ENCODE results near the gene ASPHD1.
"Not testable (repeated sequence)": the region's sequence is repeated elsewhere in the genome, so short reads cannot be mapped to it uniquely, and the experiment has no call there.

The ASPHD1 gene

GRCh38 chr16:29907973-29908372, 7.7 kb downstream of the ASPHD1 start:
- DNase-seq = no peak
- H3K27me3 Mint-ChIP-seq = no peaks in the 10 kb centered on the region
- CTCF ChIA-PET = no interaction called here
- no peak overlapping the region for H3K4me3 Mint-ChIP-seq
- no peak overlapping the region for H3K27ac Mint-ChIP-seq
- peaks cover 4% of the 10 kb centered on the region for H3K4me1 Mint-ChIP-seq
- no peaks in the 10 kb centered on the region for H3K36me3 Mint-ChIP-seq
- H3K9me3 Mint-ChIP-seq = no peaks in the 10 kb centered on the region

GRCh38 chr16:29908719-29909220, 8.5 kb downstream of the ASPHD1 start:
- H3K4me3 Mint-ChIP-seq = no peak overlapping the region
- H3K27me3 Mint-ChIP-seq = no peaks in the 10 kb centered on the region
- CTCF ChIA-PET = interaction anchor here (1.1 to 1.4 kb wide), 2 partner anchors 9 to 53 kb away, joined by 3 read pairs; partner anchors contain the start of gene TMEM219
- no peaks in the 10 kb centered on the region for H3K4me1 Mint-ChIP-seq
- DNase-seq = no peak
- H3K9me3 Mint-ChIP-seq = no peaks in the 10 kb centered on the region
- H3K36me3 Mint-ChIP-seq = peaks cover 2% of the 10 kb centered on the region
- no peak overlapping the region for H3K27ac Mint-ChIP-seq

DNA sequence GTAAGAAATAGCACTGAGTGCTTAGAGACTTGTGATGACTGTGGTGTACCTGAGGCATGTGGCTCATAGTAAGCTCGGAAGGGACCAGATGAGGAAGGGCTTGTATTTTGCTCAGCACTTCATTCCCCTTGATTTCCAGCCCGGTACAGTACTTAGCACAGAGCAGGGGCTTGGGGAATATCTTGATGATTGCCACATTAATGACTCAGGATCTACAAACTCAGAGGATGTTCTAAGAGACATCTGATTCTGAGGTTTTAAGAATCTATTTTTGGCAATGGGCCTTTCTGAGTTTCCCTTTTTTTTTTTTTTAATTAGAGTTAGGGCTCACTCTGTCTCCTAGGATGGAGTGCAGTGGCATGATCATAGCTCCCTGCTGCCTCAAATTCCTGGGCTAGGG, 9.1 kb downstream of the ASPHD1 start:
- Mint-ChIP-seq H3K4me1 (no peaks in the 10 kb centered on the region), H3K27me3 (no peaks in the 10 kb centered on the region), H3K4me3 (no peak overlapping the region), H3K36me3 (peaks cover 2% of the 10 kb centered on the region), H3K27ac (no peak overlapping the region), H3K9me3 (no peaks in the 10 kb centered on the region)
- CTCF ChIA-PET = interaction anchor here (1.1 to 1.4 kb wide), 2 partner anchors 9 to 53 kb away, joined by 3 read pairs; partner anchors contain the start of gene TMEM219
- no peak for DNase-seq

DNA sequence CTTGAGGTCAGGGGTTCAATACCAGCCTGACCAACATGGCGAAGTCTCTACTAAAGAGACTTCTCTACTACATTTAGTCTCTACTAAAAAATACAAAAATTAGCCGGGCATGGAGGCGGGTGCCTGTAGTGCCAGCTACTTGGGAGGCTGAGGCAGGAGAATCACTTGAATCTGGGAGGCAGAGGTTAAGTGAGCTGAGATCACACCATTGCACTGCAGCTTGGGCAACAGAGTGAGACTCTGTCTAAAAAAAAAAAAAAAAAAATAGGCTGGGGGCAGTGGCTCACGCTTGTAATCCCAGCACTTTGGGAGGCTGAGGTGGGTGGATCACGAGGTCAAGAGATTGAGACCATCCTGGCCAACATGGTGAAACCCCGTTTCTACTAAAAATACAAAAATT, 9.6 kb downstream of the ASPHD1 start:
- not testable (repeated sequence) for H3K4me1 Mint-ChIP-seq, H3K27me3 Mint-ChIP-seq, H3K9me3 Mint-ChIP-seq, DNase-seq, H3K36me3 Mint-ChIP-seq, H3K4me3 Mint-ChIP-seq, H3K27ac Mint-ChIP-seq
- CTCF ChIA-PET = interaction anchor here (1.1 to 1.4 kb wide), 2 partner anchors 8 to 52 kb away, joined by 3 read pairs; partner anchors contain the start of gene TMEM219

GRCh38 chr16:29910819-29911675, 10.8 kb downstream of the ASPHD1 start:
- CTCF ChIA-PET = interaction anchor here (0.6 kb wide), 1 partner anchor 22 kb away, joined by 3 read pairs; no protein-coding TSS in a partner anchor
- Mint-ChIP-seq H3K27ac (no peak overlapping the region), H3K4me1 (no peaks in the 10 kb centered on the region)

DNA sequence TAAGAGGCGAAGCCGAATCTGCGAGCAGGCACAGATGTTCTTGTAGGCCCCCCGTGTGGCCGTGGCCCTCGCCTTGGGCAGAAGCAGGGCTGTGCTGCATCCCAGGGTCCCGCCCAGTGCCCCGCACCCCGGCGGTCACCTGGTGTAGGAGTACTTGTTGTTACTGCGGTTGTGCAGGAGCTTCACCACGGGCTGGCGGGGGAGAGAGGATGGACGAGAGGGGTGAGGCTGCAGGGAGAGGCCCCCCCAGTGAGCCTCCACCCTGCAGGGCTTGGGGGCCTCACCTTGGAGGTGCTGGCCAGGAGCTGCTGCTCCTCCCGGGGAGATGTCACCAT, 11.4 kb downstream of the ASPHD1 start:
- H3K9me3 Mint-ChIP-seq = no peaks in the 10 kb centered on the region
- no peaks in the 10 kb centered on the region for H3K4me1 Mint-ChIP-seq
- H3K36me3 Mint-ChIP-seq = peaks cover 2% of the 10 kb centered on the region
- H3K4me3 Mint-ChIP-seq = no peak overlapping the region
- no peak overlapping the region for H3K27ac Mint-ChIP-seq
- H3K27me3 Mint-ChIP-seq = no peaks in the 10 kb centered on the region
- no peak for DNase-seq
- CTCF ChIA-PET = interaction anchor here (0.9 kb wide), 1 partner anchor 9 kb away, joined by 3 read pairs; no protein-coding TSS in a partner anchor

More at GRCh38 chr16:29910819-29911675, 10.8 kb downstream of the ASPHD1 start:
- Mint-ChIP-seq H3K4me3 (no peak overlapping the region), H3K27me3 (no peaks in the 10 kb centered on the region), H3K36me3 (peaks cover 2% of the 10 kb centered on the region), H3K9me3 (no peaks in the 10 kb centered on the region)
- DNase-seq = no peak

DNA sequence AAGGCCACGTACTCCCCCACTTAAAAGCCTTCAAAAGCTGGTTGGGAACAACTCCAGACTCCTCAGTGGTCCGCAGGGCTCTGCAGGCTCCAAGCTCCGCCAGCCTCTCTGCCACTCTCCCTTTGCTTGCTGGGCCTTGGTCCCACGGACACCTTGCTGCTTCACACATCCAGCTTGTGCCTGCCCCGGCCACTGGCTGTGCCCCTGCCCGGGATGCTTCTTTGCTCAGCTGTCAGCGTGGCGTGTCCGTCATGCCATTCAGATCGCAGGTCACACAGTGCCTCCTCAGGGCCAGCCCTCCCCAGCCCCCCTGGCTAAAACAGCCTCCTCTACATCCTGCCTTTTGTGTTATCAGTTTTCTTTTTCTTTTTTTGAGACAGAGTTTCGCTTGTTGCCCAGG, 11.8 kb downstream of the ASPHD1 start:
- Mint-ChIP-seq H3K9me3 (no peaks in the 10 kb centered on the region), H3K27ac (no peak overlapping the region), H3K36me3 (peaks cover 2% of the 10 kb centered on the region), H3K4me1 (no peaks in the 10 kb centered on the region), H3K4me3 (no peak overlapping the region), H3K27me3 (no peaks in the 10 kb centered on the region)
- CTCF ChIA-PET = interaction anchor here (0.6 to 0.9 kb wide), 2 partner anchors 9 to 235 kb away, joined by 3 read pairs; no protein-coding TSS in a partner anchor
- no peak for DNase-seq

GRCh38 chr16:29913514-29913913, 13.2 kb downstream of the ASPHD1 start:
- H3K4me3 Mint-ChIP-seq = no peak overlapping the region
- H3K4me1 Mint-ChIP-seq = no peaks in the 10 kb centered on the region
- no peak for DNase-seq
- CTCF ChIA-PET = no interaction called here
- no peak overlapping the region for H3K27ac Mint-ChIP-seq
- H3K36me3 Mint-ChIP-seq = peaks cover 6% of the 10 kb centered on the region
- H3K9me3 Mint-ChIP-seq = no peaks in the 10 kb centered on the region
- H3K27me3 Mint-ChIP-seq = no peaks in the 10 kb centered on the region

- Mint-ChIP-seq H3K9me3 (no peaks in the 10 kb centered on the region), H3K27me3 (no peaks in the 10 kb centered on the region), H3K4me1 (no peaks in the 10 kb centered on the region), H3K36me3 (peaks cover 18% of the 10 kb centered on the region), H3K27ac (no peak overlapping the region), H3K4me3 (no peak overlapping the region)
- CTCF ChIA-PET = no interaction called here
- DNase-seq = no peak
Observed at GRCh38 chr16:29915590-29916247, 15.4 kb downstream of the ASPHD1 start.

- CTCF ChIA-PET = interaction anchor here (0.9 kb wide), 1 partner anchor 54 kb away, joined by 3 read pairs; the partner anchor contains the start of gene CDIPT
- no peaks in the 10 kb centered on the region for H3K27me3 Mint-ChIP-seq
- H3K36me3 Mint-ChIP-seq = peaks cover 25% of the 10 kb centered on the region
- H3K4me1 Mint-ChIP-seq = no peaks in the 10 kb centered on the region
- H3K9me3 Mint-ChIP-seq = no peaks in the 10 kb centered on the region
- H3K4me3 Mint-ChIP-seq = no peak overlapping the region
- DNase-seq = no peak
- no peak overlapping the region for H3K27ac Mint-ChIP-seq
Observed at GRCh38 chr16:29916979-29917378, 16.7 kb downstream of the ASPHD1 start.

DNA sequence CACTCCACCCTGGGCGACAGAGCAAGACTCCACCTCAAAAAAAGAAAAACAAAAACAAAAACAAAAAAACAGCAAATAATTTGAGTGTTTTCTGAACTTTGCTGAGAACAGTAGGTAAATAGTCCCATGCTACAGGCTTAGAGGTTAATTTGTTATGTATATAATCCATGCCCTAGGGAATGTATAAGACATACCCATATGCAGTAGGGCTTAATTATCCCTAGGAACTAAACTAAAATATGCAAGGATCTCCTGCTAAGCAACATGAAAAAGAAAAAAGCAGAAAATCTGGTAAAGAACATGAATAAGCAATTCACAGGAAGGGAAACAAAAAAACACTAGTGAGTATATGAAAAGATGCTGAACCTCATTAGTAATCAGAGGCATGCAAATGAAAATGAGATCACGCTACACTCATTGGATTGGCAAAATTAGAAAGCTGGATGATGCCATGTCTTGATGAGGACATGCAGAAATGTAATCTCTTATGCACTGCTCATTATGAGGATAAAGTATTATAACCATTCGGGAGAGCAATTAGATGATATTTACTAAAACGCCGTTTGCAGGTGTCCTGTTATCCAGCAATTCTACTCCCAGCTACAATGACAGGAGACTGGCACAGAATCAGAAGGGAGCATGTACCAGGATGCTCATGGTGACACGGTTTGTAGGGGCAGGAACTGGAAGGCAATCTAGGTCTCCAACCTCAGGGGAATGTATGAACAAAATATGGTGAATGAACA, 20.2 kb downstream of the ASPHD1 start:
- peaks cover 31% of the 10 kb centered on the region for H3K36me3 Mint-ChIP-seq
- H3K9me3 Mint-ChIP-seq = no peaks in the 10 kb centered on the region
- no peak for DNase-seq
- no peak overlapping the region for H3K4me3 Mint-ChIP-seq
- CTCF ChIA-PET = interaction anchor here (0.8 to 0.9 kb wide), 3 partner anchors 8 to 135 kb away, joined by 3 read pairs; no protein-coding TSS in a partner anchor
- no peaks in the 10 kb centered on the region for H3K27me3 Mint-ChIP-seq
- H3K27ac Mint-ChIP-seq = no peak overlapping the region
- H3K4me1 Mint-ChIP-seq = peaks cover 16% of the 10 kb centered on the region

GRCh38 chr16:29921034-29921385, 20.7 kb downstream of the ASPHD1 start:
- no peak for DNase-seq
- H3K27ac Mint-ChIP-seq = no peak overlapping the region
- peaks cover 17% of the 10 kb centered on the region for H3K4me1 Mint-ChIP-seq
- no peaks in the 10 kb centered on the region for H3K27me3 Mint-ChIP-seq
- H3K9me3 Mint-ChIP-seq = no peaks in the 10 kb centered on the region
- H3K4me3 Mint-ChIP-seq = no peak overlapping the region
- CTCF ChIA-PET = interaction anchor here (0.8 to 0.9 kb wide), 3 partner anchors 9 to 134 kb away, joined by 3 read pairs; no protein-coding TSS in a partner anchor
- H3K36me3 Mint-ChIP-seq = peaks cover 31% of the 10 kb centered on the region

DNA sequence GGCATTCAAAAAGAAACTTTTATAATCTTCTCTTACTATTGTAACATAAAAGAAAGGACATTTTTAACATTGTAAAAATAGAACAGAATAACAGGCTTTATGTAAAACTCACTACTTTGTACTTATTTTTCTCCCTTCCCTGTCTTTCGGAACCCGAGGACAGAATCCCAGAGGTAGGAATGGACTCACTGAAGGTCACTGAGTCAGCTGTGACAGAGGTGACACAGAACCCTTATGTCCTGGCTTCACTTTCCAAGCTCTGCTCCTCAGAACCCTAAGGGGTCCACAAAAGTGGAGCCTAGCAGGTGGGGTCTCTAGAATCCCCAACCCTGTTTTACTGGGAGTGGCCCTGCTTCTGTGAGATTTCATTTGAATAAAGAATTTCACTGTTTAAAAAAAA, 22.0 kb downstream of the ASPHD1 start:
- Mint-ChIP-seq H3K4me1 (peaks cover 30% of the 10 kb centered on the region), H3K27ac (no peak overlapping the region), H3K4me3 (no peak overlapping the region), H3K27me3 (no peaks in the 10 kb centered on the region), H3K36me3 (peaks cover 31% of the 10 kb centered on the region), H3K9me3 (no peaks in the 10 kb centered on the region)
- no peak for DNase-seq
- CTCF ChIA-PET = no interaction called here

DNA sequence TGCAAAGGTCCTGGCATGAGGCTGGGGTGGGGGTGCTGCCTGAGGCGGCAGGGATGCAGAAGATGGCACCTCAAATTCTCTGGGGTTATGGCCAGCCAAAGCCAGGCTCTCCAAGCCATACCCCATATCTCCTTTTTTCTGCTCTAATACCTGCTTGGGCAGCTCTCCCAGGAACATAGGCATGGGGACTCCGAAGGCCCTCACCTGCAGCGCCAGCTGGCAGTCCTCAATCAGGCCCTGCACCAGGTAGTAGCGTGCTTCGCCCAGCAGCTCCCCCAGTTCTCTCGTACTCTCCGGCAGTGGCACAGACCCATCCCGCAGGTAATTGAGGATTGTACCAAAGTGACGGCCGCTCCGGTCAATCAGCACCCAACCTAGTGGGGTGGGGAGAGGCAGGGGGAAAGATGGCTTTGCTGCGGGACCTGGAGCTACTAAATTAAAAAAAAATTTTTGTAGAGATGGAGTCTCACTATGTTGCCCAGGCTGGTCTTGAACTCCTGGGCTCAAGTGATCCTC, 22.8 kb downstream of the ASPHD1 start:
- no peak for DNase-seq
- H3K27me3 Mint-ChIP-seq = no peaks in the 10 kb centered on the region
- CTCF ChIA-PET = no interaction called here
- peaks cover 37% of the 10 kb centered on the region for H3K4me1 Mint-ChIP-seq
- no peak overlapping the region for H3K27ac Mint-ChIP-seq
- H3K9me3 Mint-ChIP-seq = no peaks in the 10 kb centered on the region
- H3K36me3 Mint-ChIP-seq = peaks cover 27% of the 10 kb centered on the region
- H3K4me3 Mint-ChIP-seq = no peak overlapping the region
